LNCAP (cell line): Measurements from ENCODE around the gene FAM210A.

Source experiments
- CTCF ChIP-seq: fragments of 450-650 bp; IDR thresholded peaks from 2 replicates; pipeline ENCODE4 v1.5.1; 2017; ENCODE audit warnings: mild to moderate bottlenecking

FAM210A gene

GRCh38 chr18:13649397-13650390, 76.7 kb downstream of the FAM210A start:
- TF ChIP-seq CTCF: no peak

GRCh38 chr18:13647761-13648160, 78.6 kb downstream of the FAM210A start:
- TF ChIP-seq CTCF: no peak

- TF ChIP-seq CTCF: no peak
Measured at GRCh38 chr18:13646633-13647032, 79.7 kb downstream of the FAM210A start.

- TF ChIP-seq CTCF: no peak
Measured at GRCh38 chr18:13645093-13645492, 81.3 kb downstream of the FAM210A start.

GRCh38 chr18:13643261-13643751, 83.1 kb downstream of the FAM210A start:
- TF ChIP-seq CTCF: no peak

GRCh38 chr18:13642440-13642827, 83.9 kb downstream of the FAM210A start:
- TF ChIP-seq CTCF: no peak

GRCh38 chr18:13641551-13642439, 84.6 kb downstream of the FAM210A start:
- TF ChIP-seq CTCF: no peak
